GM12878 (cell line): Measurements from ENCODE around the gene EEF1A2. TPM values are rescaled to one million over a fixed set of nuclear protein-coding genes. Genes with fewer than 3 reads are reported as not detected.

Source experiments
- ATAC-seq: fragments of 200-7000 bp; cut with Tn5 transposase; 3 replicates; pipeline ENCODE4 v1.9.1; 2020; ENCODE audit warnings: mild to moderate bottlenecking, moderate library complexity
- BruUV-seq: library from RNA; stranded (reverse); fragments of 400-500 nt; replicated peaks from 2 replicates; lab custom pipeline; 2021; lab: Mats Ljungman, UMichigan
- CTCF ChIA-PET: fragments of 300-600 bp; sonication (Branson Sonifier 250); formaldehyde crosslinking; extraction: SDS; loops from one replicate; lab custom pipeline; 2021; ENCODE audit warnings: inconsistent platforms; lab: Yijun Ruan, JAX
- POLR2A ChIA-PET: fragments of 350-600 bp; formaldehyde crosslinking; extraction: SDS; loops from one replicate; lab custom pipeline; 2021; ENCODE audit warnings: inconsistent platforms; lab: Charles Lee
- RAD21 ChIA-PET: fragments of 300-600 bp; sonication (Branson Sonifier 250); formaldehyde crosslinking; loops from one replicate; lab custom pipeline; 2023; ENCODE audit warnings: antibody characterized with exemption; ENCODE audit not compliant: unreplicated experiment; lab: Charles Lee
- SMC1A ChIA-PET: fragments of 300-600 bp; sonication (Branson Sonifier 250); formaldehyde crosslinking; loops from one replicate; lab custom pipeline; 2023; ENCODE audit not compliant: unreplicated experiment, uncharacterized antibody; lab: Charles Lee
- DNase-seq: peaks from one replicate; pipeline ENCODE4 v3.0.0-alpha.2; 2011; ENCODE audit warnings: low read depth, low spot score
- FAIRE-seq: peaks from 3 replicates; lab custom pipeline; 2011; peaks lifted over from hg19 to GRCh38; lab: Jason Lieb, UNC
- H2AFZ ChIP-seq: 2 replicates; pipeline ENCODE4 v1.6.0; 2011; ENCODE audit warnings: low read depth, low read length, control low read depth; ENCODE audit not compliant: control insufficient read depth
- H3K27ac ChIP-seq: 2 replicates; pipeline ENCODE4 v1.5.1; 2011; ENCODE audit warnings: control low read depth; ENCODE audit not compliant: control insufficient read depth, insufficient read depth
- H3K27me3 ChIP-seq, 2 experiments: replicated peaks in 1 of 2; 2 replicates each; pipeline versions ENCODE4 v1.6.0 to v1.6.1; 2011; ENCODE audit warnings: low read length in 1 of 2; ENCODE audit not compliant: control insufficient read depth in 2 of 2, insufficient read depth in 2 of 2
- H3K36me3 ChIP-seq, 2 experiments: 2 replicates each; pipeline ENCODE4 v1.5.1; 2011; ENCODE audit warnings: low read length in 1 of 2; ENCODE audit not compliant: control insufficient read depth in 2 of 2, insufficient read depth in 2 of 2
- H3K4me1 ChIP-seq: 2 replicates; pipeline ENCODE4 v1.6.1; 2011; ENCODE audit warnings: mild to moderate bottlenecking, low read length, moderate library complexity, mixed read lengths; ENCODE audit not compliant: control insufficient read depth, insufficient read depth
- H3K4me2 ChIP-seq: 2 replicates; pipeline ENCODE4 v1.6.0; 2011; ENCODE audit warnings: control low read depth; ENCODE audit not compliant: control insufficient read depth, insufficient read depth
- H3K4me3 ChIP-seq: fragments of 200-600 bp; sonication (generic); 2 replicates; pipeline ENCODE4 v1.5.1; 2016
- H3K79me2 ChIP-seq: 2 replicates; pipeline ENCODE4 v1.6.0; 2011; ENCODE audit warnings: low read length; ENCODE audit not compliant: control insufficient read depth, insufficient read depth
- H3K9ac ChIP-seq: 2 replicates; pipeline ENCODE4 v1.8.0; 2011; ENCODE audit warnings: low read length, control low read depth, mixed read lengths; ENCODE audit not compliant: control insufficient read depth, insufficient read depth
- H3K9me3 ChIP-seq: replicated peaks from 3 replicates; pipeline ENCODE4 v1.5.1; 2011; ENCODE audit warnings: mild to moderate bottlenecking, low read length; ENCODE audit not compliant: control insufficient read depth, insufficient read depth
- H4K20me1 ChIP-seq: 2 replicates; pipeline ENCODE4 v1.6.0; 2011; ENCODE audit not compliant: control insufficient read depth, insufficient read depth
- WRNIP1 ChIP-seq: IDR thresholded peaks from 2 replicates; pipeline ENCODE4 v1.6.1; 2011; ENCODE audit warnings: low read depth, low read length, improper control_type of control experiment, borderline replicate concordance
- ZNF592 ChIP-seq: fragments of 450-650 bp; IDR thresholded peaks from 2 replicates; pipeline ENCODE4 v1.6.1; 2017; ENCODE audit warnings: mild to moderate bottlenecking, moderate library complexity
- WGBS: methylation state at CpG from one replicate; pipeline ENCODE4 v1.1.6; 2016; ENCODE audit warnings: low lambda C conversion rate; ENCODE audit not compliant: insufficient replicate concordance, insufficient coverage; ENCODE audit errors: missing lambda C conversion rate; 5-methylcytosine and 5-hydroxymethylcytosine counted together
- in situ Hi-C: fragments of 300-500 bp; cut with MboI; formaldehyde crosslinking; loops from 9 replicates; pipeline ENCODE4 v1.14.3; 2018; ENCODE audit warnings: mixed read lengths
- intact Hi-C: fragments of 100-400 bp; cut with micrococcal nuclease; formaldehyde crosslinking; loops from one replicate; pipeline ENCODE4 v1.14.2; 2022; ENCODE audit not compliant: unreplicated experiment
- polyA plus RNA-seq, 11 experiments: library from polyadenylated mRNA; depleted of rRNA in 4 of 11; unstranded in 6 of 11; stranded (reverse) in 5 of 11; fragments of >200 nt; fragmentation: Nextera tagmentation in 4 of 11; fragmentation: Illumina TruSeq in 1 of 11; extraction: Ambion mirVana in 4 of 11; extraction: Trizol in 1 of 11; gene quantifications; 1 replicate in 1 of 11; 2 replicates in 10 of 11; pipeline versions ENCODE4 v1.2.1 to v1.2.3, GENCODE V29; 2011 to 2016; ENCODE audit warnings: inconsistent platforms in 2 of 11, missing spikeins in 2 of 11, low read depth in 1 of 11
- total RNA-seq, 4 experiments: library from RNA; depleted of rRNA in 3 of 4; stranded (reverse); fragments of >200 nt in 3 of 4; fragmentation: Illumina TruSeq in 1 of 4; extraction: Trizol in 1 of 4; gene quantifications; 2 replicates each; pipeline versions ENCODE4 v1.2.1 to v1.2.3, GENCODE V29; 2013 to 2021

Gene EEF1A2
- total and polyA plus RNA-seq, 10 of the 15 experiments (the other 5 are each of a cell fraction or from before 2014, with no cell fraction given): 0.56 TPM; not detected in 9

- TF ChIP-seq ZNF592: no peak
Measured at GRCh38 chr20:63452821-63453523, 45.9 kb downstream of the EEF1A2 start (continued).

- Histone ChIP-seq H3K79me2 (no peaks in the 10 kb centered on the region), H2AFZ (no peak overlapping the region), H3K27me3 (peaks cover 0 to 1% of the 10 kb centered on the region in 2 experiments; a peak in 2 of 4 replicates), H3K27ac (no peak overlapping the region), H3K4me3 (no peak overlapping the region), H3K36me3 (no peaks in the 10 kb centered on the region), H3K4me2 (no peak overlapping the region), H3K4me1 (no peaks in the 10 kb centered on the region), H3K9ac (no peak overlapping the region), H4K20me1 (no peaks in the 10 kb centered on the region), H3K9me3 (no peaks in the 10 kb centered on the region)
- ChIA-PET RAD21 (no interaction called here), CTCF (no interaction called here), POLR2A (no interaction called here), SMC1A (no interaction called here)
- in situ Hi-C loops (no loop called here), intact Hi-C loops (no loop called here)
- no peak for TF ChIP-seq WRNIP1
- no peak for FAIRE-seq
- WGBS: 56% methylated on average over 20 of the region's 20 CpGs
- DNase-seq: no peak
- no peak for ATAC-seq
- no TSS peak for BruUV-seq
Measured at GRCh38 chr20:63452341-63452740, 46.5 kb downstream of the EEF1A2 start.
